C4-2B (cell line): ENCODE data around the gene MOSPD2.

Source experiments
- H3K27ac ChIP-seq: fragments of 450-650 bp; 2 replicates; pipeline ENCODE4 v1.5.1; 2017
- ZFX ChIP-seq: fragments of 450-650 bp; IDR thresholded peaks from 2 replicates; pipeline ENCODE4 v1.6.1; 2017
- TF ChIP-seq, protein P1 (sequence below): fragments of 450-650 bp; conservative IDR thresholded peaks from 2 replicates; pipeline ENCODE4 v1.5.1; 2017; ENCODE audit warnings: mild to moderate bottlenecking

Gene MOSPD2

DNA sequence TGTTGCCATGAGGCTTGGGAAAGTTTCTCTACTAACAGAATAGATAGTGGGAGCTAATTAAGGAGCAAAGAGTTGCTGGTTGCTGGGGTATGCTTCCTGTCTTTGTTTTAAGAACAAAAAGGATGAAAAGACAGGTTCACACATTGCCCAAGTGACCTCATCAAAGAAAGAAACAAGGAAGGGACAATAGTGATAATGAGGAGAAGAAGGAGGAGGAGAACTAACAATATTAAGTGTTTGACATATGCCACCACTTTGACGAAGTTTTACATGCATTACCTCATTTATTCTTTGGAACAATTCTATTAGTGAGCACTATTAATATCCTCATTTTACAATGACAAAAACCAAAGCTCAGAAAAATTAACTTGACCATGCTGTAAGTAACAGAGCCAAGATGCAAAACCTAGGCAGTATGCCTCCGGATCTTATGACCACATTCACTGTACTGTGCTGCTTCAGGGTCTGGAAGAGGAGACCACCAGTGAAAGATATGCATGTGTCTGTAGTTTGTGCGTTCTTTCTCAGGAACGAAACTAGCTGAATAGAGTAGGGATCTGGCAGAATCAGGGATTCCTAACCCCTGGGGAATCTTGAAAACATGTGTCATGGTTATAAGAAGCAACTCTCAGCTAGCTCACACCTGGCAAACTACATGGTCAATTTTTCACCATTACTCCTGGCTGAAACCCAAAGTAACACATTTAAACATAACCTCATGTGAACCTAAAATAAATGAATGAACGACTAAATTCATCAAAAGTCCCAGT is 83.8 kb downstream of the MOSPD2 start:
- TF ChIP-seq, protein P1, sequence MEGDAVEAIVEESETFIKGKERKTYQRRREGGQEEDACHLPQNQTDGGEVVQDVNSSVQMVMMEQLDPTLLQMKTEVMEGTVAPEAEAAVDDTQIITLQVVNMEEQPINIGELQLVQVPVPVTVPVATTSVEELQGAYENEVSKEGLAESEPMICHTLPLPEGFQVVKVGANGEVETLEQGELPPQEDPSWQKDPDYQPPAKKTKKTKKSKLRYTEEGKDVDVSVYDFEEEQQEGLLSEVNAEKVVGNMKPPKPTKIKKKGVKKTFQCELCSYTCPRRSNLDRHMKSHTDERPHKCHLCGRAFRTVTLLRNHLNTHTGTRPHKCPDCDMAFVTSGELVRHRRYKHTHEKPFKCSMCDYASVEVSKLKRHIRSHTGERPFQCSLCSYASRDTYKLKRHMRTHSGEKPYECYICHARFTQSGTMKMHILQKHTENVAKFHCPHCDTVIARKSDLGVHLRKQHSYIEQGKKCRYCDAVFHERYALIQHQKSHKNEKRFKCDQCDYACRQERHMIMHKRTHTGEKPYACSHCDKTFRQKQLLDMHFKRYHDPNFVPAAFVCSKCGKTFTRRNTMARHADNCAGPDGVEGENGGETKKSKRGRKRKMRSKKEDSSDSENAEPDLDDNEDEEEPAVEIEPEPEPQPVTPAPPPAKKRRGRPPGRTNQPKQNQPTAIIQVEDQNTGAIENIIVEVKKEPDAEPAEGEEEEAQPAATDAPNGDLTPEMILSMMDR: no peak
- no peak for TF ChIP-seq ZFX
- no peak overlapping the region for H3K27ac ChIP-seq

DNA sequence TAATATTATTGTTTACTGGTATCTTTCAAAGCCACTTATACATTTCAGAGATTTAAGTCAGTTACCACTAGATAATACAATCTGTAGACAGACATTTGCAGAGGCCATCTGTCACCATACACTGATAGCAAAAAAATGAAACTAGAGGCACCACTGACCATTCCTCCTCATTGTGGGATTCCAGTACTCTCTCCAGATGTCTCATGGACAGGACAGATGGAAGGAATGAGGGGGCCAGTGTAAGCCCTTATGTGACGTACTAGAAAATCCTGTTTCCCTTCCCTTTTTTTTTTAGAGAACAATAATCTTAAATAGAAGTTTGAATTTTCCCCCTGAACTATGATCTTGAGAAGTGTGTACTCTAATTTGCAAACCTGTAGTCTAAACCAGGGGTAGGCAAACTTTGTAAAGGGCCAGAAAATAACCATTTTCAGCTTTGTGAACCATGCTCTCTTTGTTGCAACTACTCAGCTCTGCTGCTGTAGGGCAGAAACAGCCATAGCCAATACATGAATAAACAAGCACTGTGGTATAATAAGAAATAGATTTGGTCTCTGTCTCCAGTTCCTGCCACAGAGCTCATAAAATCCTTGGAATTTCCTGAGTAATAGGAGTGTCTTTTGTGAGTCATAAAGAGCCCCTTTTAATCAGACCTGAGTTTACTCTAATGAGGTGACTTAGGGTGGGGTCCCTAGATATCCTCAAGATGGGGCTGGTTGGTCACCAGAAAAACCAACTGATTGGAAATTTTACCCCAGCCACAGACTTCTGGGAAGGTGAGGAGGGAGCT is 90.4 kb downstream of the MOSPD2 start:
- H3K27ac ChIP-seq: no peak overlapping the region
- TF ChIP-seq, protein P1: no peak
- TF ChIP-seq ZFX: no peak

DNA sequence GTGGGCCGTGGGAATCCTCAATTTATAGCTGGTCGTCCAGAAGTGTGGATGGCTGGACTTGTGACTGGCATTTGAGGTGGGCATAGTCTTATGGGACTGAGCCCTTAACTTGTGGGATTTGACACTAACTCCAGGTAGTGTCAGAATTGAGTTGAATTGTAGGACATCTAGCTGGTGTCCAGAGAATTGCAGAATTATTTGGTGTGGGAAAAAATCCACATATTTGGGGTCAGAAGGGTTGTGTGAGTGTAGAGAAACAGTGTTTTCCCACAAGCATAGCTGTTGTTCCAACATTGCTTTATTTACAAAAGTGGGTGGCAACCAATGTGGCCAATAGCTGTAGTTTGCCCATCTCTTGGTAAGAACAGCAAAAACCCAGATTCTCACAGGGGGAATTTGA is 91.3 kb downstream of the MOSPD2 start:
- H3K27ac ChIP-seq: no peak overlapping the region
- TF ChIP-seq ZFX: no peak
- TF ChIP-seq, protein P1: no peak
